ENCODE results near the gene AKR1C4. TPM values are rescaled to one million over a fixed set of nuclear protein-coding genes. Genes with fewer than 3 reads are reported as not detected.
"Not testable (repeated sequence)": the region's sequence is repeated elsewhere in the genome, so short reads cannot be mapped to it uniquely, and the experiment has no call there.

AKR1C4 gene
- total RNA-seq, 1 donor from 2014 or later = not detected

DNA sequence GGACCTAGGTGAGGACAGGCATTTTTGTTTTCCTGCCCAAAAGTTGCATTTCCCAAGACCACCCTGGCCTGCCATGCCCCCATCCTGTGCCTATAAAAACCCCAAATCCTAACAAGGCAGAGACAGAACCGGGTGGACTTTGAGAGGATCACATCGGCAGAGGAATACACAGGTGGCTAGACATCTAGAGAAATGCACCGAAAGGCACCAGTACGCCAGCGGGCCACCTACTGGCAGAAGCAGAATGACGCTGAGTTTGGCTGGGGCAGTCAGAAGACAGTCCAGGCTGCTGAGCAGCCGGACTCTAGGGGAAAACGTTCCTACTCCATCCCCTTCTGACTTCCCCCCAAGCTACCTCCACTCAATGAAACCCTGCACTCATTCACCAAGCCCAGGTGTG is 2.8 kb downstream of the AKR1C4 start:
- TF ChIP-seq CTCF (IDR thresholded peaks at IDR 0.05) = no peak
- no peak for DNase-seq (ENCODE audit: low spot score)
- no peaks in the 10 kb centered on the region for H3K36me3 Mint-ChIP-seq (ENCODE audit: low read depth)
- H3K4me3 Mint-ChIP-seq (ENCODE audit: unreplicated experiment) = no peak overlapping the region
- peaks cover 14% of the 10 kb centered on the region for H3K9me3 Mint-ChIP-seq (ENCODE audit: low read depth)
- peaks cover 2% of the 10 kb centered on the region for H3K27me3 Mint-ChIP-seq (ENCODE audit: low read depth)
- no peak overlapping the region for H3K27ac Mint-ChIP-seq (ENCODE audit: unreplicated experiment)
- H3K4me1 Mint-ChIP-seq (ENCODE audit: low read depth) = no peaks in the 10 kb centered on the region

DNA sequence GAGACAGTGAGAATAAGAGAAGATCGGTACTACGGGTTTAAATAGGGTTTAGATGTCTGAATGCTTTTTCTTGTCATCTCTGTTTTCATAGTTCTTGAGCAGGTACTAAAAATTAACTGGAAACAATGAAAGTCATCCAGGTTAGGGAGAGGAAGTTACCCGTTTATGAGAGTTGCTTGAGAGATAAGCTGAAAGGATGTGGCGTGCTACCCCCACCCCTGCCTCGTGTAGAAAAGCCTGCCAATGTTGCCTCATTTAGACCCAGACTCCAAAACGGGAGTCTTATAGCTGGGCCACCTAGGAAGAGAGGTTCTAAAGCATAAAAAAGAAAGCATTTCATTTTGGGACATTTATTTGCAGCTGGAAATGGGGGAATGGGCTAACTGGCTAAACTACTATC is 10.2 kb downstream of the AKR1C4 start:
- no peaks in the 10 kb centered on the region for H3K4me1 Mint-ChIP-seq (ENCODE audit: low read depth)
- peaks cover 11% of the 10 kb centered on the region for H3K27me3 Mint-ChIP-seq (ENCODE audit: low read depth)
- H3K4me3 Mint-ChIP-seq (ENCODE audit: unreplicated experiment) = no peak overlapping the region
- TF ChIP-seq CTCF (IDR thresholded peaks at IDR 0.05) = no peak
- no peak for DNase-seq (ENCODE audit: low spot score)
- H3K9me3 Mint-ChIP-seq (ENCODE audit: low read depth) = peaks cover 11% of the 10 kb centered on the region
- H3K27ac Mint-ChIP-seq (ENCODE audit: unreplicated experiment) = no peak overlapping the region
- no peaks in the 10 kb centered on the region for H3K36me3 Mint-ChIP-seq (ENCODE audit: low read depth)

- H3K27me3 Mint-ChIP-seq (ENCODE audit: low read depth) = peaks cover 13% of the 10 kb centered on the region
- H3K36me3 Mint-ChIP-seq (ENCODE audit: low read depth); H3K9me3 Mint-ChIP-seq (ENCODE audit: low read depth); H3K4me3 Mint-ChIP-seq (ENCODE audit: unreplicated experiment); H3K4me1 Mint-ChIP-seq (ENCODE audit: low read depth); H3K27ac Mint-ChIP-seq (ENCODE audit: unreplicated experiment); DNase-seq (ENCODE audit: low spot score): not testable (repeated sequence)
Observed at GRCh38 chr10:5209776-5210175, 13.1 kb downstream of the AKR1C4 start.

DNA sequence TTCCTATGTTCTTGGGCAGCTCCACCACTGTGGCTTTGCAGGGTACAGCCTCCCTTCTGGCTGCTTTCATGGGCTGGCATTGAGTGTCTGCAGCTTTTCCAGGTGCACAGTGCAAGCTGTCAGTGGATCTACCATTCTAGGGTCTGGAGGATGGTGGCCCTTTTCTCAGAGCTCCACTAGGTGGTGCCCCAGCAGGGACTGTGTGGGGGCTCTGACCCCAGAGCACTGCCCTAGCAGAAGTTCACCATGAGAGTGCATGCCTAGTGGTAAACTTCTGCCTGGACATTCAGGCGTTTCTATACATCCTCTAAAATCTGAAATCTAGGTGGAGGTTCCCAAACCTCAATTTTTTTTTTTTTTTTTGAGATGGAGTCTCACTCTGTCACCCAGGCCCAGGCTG is 13.6 kb downstream of the AKR1C4 start:
- not testable (repeated sequence) for H3K9me3 Mint-ChIP-seq (ENCODE audit: low read depth); H3K4me1 Mint-ChIP-seq (ENCODE audit: low read depth); H3K27ac Mint-ChIP-seq (ENCODE audit: unreplicated experiment); H3K4me3 Mint-ChIP-seq (ENCODE audit: unreplicated experiment); H3K36me3 Mint-ChIP-seq (ENCODE audit: low read depth); DNase-seq (ENCODE audit: low spot score)
- peaks cover 18% of the 10 kb centered on the region for H3K27me3 Mint-ChIP-seq (ENCODE audit: low read depth)

- DNase-seq (ENCODE audit: low spot score) = no peak
- Mint-ChIP-seq H3K27ac (ENCODE audit: unreplicated experiment) (no peak overlapping the region), H3K4me1 (ENCODE audit: low read depth) (no peaks in the 10 kb centered on the region), H3K36me3 (ENCODE audit: low read depth) (no peaks in the 10 kb centered on the region), H3K4me3 (ENCODE audit: unreplicated experiment) (no peak overlapping the region), H3K9me3 (ENCODE audit: low read depth) (peaks cover 13% of the 10 kb centered on the region), H3K27me3 (ENCODE audit: low read depth) (peaks cover 15% of the 10 kb centered on the region)
- no peak for TF ChIP-seq CTCF (IDR thresholded peaks at IDR 0.05)
Observed at GRCh38 chr10:5211696-5212536, 15.3 kb downstream of the AKR1C4 start.

DNA sequence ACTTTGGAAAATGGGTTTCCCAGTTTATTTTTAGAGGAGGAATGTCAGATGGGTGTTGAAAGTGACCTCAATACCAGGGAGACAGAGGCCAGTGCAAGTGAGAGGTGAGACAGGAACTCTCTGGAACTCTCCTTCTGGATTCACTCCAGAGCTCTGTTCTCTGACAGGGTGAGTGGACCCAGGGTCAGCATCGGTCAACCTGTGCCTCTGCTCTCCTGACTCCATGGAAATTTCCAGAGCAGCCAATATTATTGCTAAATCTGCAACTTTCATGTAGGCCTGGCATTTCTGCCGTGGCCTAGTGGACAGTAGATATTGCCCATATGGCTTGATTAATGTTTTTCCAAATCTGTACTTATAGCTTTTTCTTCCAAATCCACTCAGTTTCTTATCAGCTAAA is 20.2 kb downstream of the AKR1C4 start:
- no peak overlapping the region for H3K4me3 Mint-ChIP-seq (ENCODE audit: unreplicated experiment)
- no peaks in the 10 kb centered on the region for H3K4me1 Mint-ChIP-seq (ENCODE audit: low read depth)
- TF ChIP-seq CTCF (IDR thresholded peaks at IDR 0.05) = no peak
- H3K27ac Mint-ChIP-seq (ENCODE audit: unreplicated experiment) = no peak overlapping the region
- peaks cover 13% of the 10 kb centered on the region for H3K27me3 Mint-ChIP-seq (ENCODE audit: low read depth)
- DNase-seq (ENCODE audit: low spot score) = no peak
- no peaks in the 10 kb centered on the region for H3K36me3 Mint-ChIP-seq (ENCODE audit: low read depth)
- peaks cover 6% of the 10 kb centered on the region for H3K9me3 Mint-ChIP-seq (ENCODE audit: low read depth)
